Peyer's patch (tissue), 4 donors: ENCODE results near the gene MRAP. TPM values are rescaled to one million over a fixed set of nuclear protein-coding genes. Genes with fewer than 3 reads are reported as not detected.

Source experiments
- DNase-seq, 3 donors: peaks; one replicate each; pipeline ENCODE4 v3.0.0-alpha.2; 2017 to 2019
- H3K27ac ChIP-seq, 4 donors: fragments of 200-600 bp; sonication (generic); one replicate each; pipeline ENCODE4 v1.5.1; 2016 to 2019
- H3K27me3 ChIP-seq, 2 donors: fragments of 200-600 bp; sonication (generic); one replicate each; pipeline ENCODE4 v1.5.1; 2019
- H3K36me3 ChIP-seq, 3 donors: fragments of 200-600 bp; sonication (generic); one replicate each; pipeline ENCODE4 v1.5.1; 2016 to 2019
- H3K4me1 ChIP-seq, 4 donors: fragments of 200-600 bp; sonication (generic); one replicate each; pipeline ENCODE4 v1.5.1; 2016 to 2019
- H3K4me3 ChIP-seq, 4 donors: fragments of 200-600 bp; sonication (generic); 1 replicate in 3 of 4; 2 replicates in 1 of 4; pipeline ENCODE4 v1.5.1; 2016 to 2019; ENCODE audit warnings: mild to moderate bottlenecking in 1 of 4
- H3K9me3 ChIP-seq, 4 donors: fragments of 200-600 bp; sonication (generic); one replicate each; pipeline ENCODE4 v1.5.1; 2016 to 2019; ENCODE audit warnings: mild to moderate bottlenecking in 1 of 4
- POLR2A ChIP-seq, 2 donors: fragments of 450-650 bp; IDR thresholded peaks; one replicate each; pipeline ENCODE4 v1.5.1; 2017; ENCODE audit warnings: antibody characterized with exemption in 2 of 2, mild to moderate bottlenecking in 2 of 2, moderate library complexity in 2 of 2
- total RNA-seq, 4 donors: library from RNA; depleted of rRNA; stranded (reverse); fragments of >200 nt; gene quantifications; one replicate each; pipeline ENCODE4 v1.1.0, GENCODE V29; 2016
- TF ChIP-seq, protein P1 (sequence below), 6 experiments: fragments of 450-650 bp in 4 of 6; fragments of 200-600 bp in 2 of 6; sonication (generic) in 1 of 6; IDR thresholded peaks; one replicate each; pipeline ENCODE4 v1.5.1; 2017 to 2019; ENCODE audit warnings: antibody characterized with exemption in 6 of 6, mild to moderate bottlenecking in 3 of 6, moderate library complexity in 1 of 6

Gene MRAP
- total RNA-seq, 4 donors from 2014 or later, result not detected

- no peak overlapping the region for H3K27ac ChIP-seq
- H3K4me3 ChIP-seq, result no peak overlapping the region
- H3K9me3 ChIP-seq, result no peaks in the 10 kb centered on the region
- no peaks in the 10 kb centered on the region for H3K27me3 ChIP-seq
- TF ChIP-seq, protein P1, sequence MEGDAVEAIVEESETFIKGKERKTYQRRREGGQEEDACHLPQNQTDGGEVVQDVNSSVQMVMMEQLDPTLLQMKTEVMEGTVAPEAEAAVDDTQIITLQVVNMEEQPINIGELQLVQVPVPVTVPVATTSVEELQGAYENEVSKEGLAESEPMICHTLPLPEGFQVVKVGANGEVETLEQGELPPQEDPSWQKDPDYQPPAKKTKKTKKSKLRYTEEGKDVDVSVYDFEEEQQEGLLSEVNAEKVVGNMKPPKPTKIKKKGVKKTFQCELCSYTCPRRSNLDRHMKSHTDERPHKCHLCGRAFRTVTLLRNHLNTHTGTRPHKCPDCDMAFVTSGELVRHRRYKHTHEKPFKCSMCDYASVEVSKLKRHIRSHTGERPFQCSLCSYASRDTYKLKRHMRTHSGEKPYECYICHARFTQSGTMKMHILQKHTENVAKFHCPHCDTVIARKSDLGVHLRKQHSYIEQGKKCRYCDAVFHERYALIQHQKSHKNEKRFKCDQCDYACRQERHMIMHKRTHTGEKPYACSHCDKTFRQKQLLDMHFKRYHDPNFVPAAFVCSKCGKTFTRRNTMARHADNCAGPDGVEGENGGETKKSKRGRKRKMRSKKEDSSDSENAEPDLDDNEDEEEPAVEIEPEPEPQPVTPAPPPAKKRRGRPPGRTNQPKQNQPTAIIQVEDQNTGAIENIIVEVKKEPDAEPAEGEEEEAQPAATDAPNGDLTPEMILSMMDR (IDR thresholded peaks at IDR 0.05), result no peak
- TF ChIP-seq POLR2A (IDR thresholded peaks at IDR 0.05), result no peak
- H3K4me1 ChIP-seq, result no peaks in the 10 kb centered on the region
- DNase-seq, result no peak
- H3K36me3 ChIP-seq, result peaks cover 0 to 81% (median 0%) of the 10 kb centered on the region in 3 donors
Measured at GRCh38 chr21:32335601-32336575, 37.2 kb downstream of the MRAP start.

DNA sequence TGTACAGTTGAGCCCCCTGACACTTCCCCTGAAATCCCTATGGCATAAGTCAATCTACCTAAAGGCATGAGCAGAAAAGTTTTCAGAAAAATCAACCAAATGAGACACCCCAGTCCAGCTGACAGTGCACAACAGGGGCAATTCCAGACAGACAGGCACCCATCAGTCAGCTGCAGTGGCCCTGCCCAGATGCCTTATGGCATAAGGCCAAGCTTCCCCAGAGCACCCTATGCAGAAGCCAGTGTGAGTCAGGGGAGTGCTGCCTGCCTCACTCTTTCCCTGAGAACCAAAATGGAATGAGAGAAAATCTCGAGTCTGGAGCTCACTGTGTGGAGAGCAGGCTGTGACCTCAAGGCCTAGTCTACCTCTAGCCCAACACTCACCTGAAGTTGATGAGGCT lies 38.1 kb downstream of the MRAP start:
- H3K4me1 ChIP-seq, result no peaks in the 10 kb centered on the region
- TF ChIP-seq, protein P1 (IDR thresholded peaks at IDR 0.05), result no peak
- no peak for TF ChIP-seq POLR2A (IDR thresholded peaks at IDR 0.05)
- H3K9me3 ChIP-seq, result no peaks in the 10 kb centered on the region
- no peak for DNase-seq
- H3K27ac ChIP-seq, result no peak overlapping the region
- H3K4me3 ChIP-seq, result no peak overlapping the region
- peaks cover 0 to 73% (median 0%) of the 10 kb centered on the region in 3 donors for H3K36me3 ChIP-seq
- H3K27me3 ChIP-seq, result no peaks in the 10 kb centered on the region

DNA sequence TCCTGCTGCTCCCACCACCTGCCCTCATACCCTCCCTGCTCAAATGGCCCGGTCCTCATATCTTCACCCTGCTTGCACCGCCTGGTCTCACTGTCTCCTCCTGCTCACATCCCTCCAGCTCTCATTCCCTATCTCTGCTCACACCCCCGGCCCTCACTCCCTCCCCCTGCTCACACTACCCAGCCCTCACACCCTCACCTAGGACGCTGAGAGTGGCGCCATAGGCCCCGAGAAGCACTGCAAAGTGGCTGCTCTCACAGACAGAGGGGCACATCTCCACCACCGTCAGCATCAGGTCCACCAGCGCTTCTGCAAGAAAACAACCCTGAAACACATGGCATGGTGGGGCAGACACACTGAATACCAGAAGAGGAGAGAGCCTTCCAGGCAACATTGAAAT lies 38.6 kb downstream of the MRAP start:
- H3K4me1 ChIP-seq, result no peaks in the 10 kb centered on the region
- no peak overlapping the region for H3K27ac ChIP-seq
- no peak overlapping the region for H3K4me3 ChIP-seq
- no peaks in the 10 kb centered on the region for H3K27me3 ChIP-seq
- no peak for DNase-seq
- TF ChIP-seq, protein P1 (IDR thresholded peaks at IDR 0.05), result no peak
- no peak for TF ChIP-seq POLR2A (IDR thresholded peaks at IDR 0.05)
- no peaks in the 10 kb centered on the region for H3K9me3 ChIP-seq
- peaks cover 0 to 74% (median 0%) of the 10 kb centered on the region in 3 donors for H3K36me3 ChIP-seq

GRCh38 chr21:32338209-32338921 lies 39.7 kb downstream of the MRAP start:
- no peak for DNase-seq
- no peaks in the 10 kb centered on the region for H3K4me1 ChIP-seq
- H3K9me3 ChIP-seq, result no peaks in the 10 kb centered on the region
- H3K36me3 ChIP-seq, result peaks cover 0 to 76% (median 0%) of the 10 kb centered on the region in 3 donors
- TF ChIP-seq, protein P1 (IDR thresholded peaks at IDR 0.05), result no peak
- TF ChIP-seq POLR2A (IDR thresholded peaks at IDR 0.05), result no peak
- H3K27me3 ChIP-seq, result no peaks in the 10 kb centered on the region
- no peak overlapping the region for H3K4me3 ChIP-seq
- H3K27ac ChIP-seq, result no peak overlapping the region

- Histone ChIP-seq H3K4me3 (no peak overlapping the region), H3K4me1 (no peaks in the 10 kb centered on the region), H3K36me3 (peaks cover 0 to 76% (median 0%) of the 10 kb centered on the region in 3 donors), H3K27me3 (no peaks in the 10 kb centered on the region), H3K27ac (no peak overlapping the region), H3K9me3 (peaks cover 0 to 9% (median 0%) of the 10 kb centered on the region in 4 donors)
- TF ChIP-seq POLR2A (IDR thresholded peaks at IDR 0.05), result no peak
- TF ChIP-seq, protein P1 (IDR thresholded peaks at IDR 0.05), result no peak
- DNase-seq, result no peak
Measured at GRCh38 chr21:32340863-32341848, 42.5 kb downstream of the MRAP start.
